Measurements from ENCODE around the gene CAPN1.

DNA sequence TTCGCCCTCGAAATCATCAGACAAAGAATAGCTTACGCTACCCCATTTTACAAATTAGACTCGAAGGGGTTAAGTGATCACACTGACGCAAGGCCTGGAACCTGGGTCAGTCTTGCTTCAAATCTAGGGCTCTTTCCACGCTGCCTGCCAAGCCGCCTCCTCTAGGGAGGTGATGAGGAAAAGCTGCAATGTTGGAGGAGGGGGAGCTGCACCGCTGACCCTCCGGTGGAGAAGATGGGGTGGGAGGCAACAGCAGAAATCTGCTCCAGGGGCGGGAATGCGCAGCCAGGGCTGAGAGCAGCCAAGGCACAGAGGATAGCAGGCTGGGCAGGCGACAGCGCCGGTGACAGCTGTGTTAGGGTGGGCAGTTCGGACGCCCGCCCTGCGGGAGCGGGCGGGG is 48.0 kb upstream of the CAPN1 start:
- TF ChIP-seq CTCF (IDR thresholded peaks at IDR 0.05) (no peak), POLR2AphosphoS5 (IDR thresholded peaks at IDR 0.05; ENCODE audit: low read depth, low read length) (no peak), TCF7L2 (IDR thresholded peaks at IDR 0.05; ENCODE audit: low read depth, low read length) (no peak), SIN3A (IDR thresholded peaks at IDR 0.05; ENCODE audit: borderline replicate concordance, insufficient read depth, low read depth, low read length) (no peak)
- TF ChIP-seq, protein P1, sequence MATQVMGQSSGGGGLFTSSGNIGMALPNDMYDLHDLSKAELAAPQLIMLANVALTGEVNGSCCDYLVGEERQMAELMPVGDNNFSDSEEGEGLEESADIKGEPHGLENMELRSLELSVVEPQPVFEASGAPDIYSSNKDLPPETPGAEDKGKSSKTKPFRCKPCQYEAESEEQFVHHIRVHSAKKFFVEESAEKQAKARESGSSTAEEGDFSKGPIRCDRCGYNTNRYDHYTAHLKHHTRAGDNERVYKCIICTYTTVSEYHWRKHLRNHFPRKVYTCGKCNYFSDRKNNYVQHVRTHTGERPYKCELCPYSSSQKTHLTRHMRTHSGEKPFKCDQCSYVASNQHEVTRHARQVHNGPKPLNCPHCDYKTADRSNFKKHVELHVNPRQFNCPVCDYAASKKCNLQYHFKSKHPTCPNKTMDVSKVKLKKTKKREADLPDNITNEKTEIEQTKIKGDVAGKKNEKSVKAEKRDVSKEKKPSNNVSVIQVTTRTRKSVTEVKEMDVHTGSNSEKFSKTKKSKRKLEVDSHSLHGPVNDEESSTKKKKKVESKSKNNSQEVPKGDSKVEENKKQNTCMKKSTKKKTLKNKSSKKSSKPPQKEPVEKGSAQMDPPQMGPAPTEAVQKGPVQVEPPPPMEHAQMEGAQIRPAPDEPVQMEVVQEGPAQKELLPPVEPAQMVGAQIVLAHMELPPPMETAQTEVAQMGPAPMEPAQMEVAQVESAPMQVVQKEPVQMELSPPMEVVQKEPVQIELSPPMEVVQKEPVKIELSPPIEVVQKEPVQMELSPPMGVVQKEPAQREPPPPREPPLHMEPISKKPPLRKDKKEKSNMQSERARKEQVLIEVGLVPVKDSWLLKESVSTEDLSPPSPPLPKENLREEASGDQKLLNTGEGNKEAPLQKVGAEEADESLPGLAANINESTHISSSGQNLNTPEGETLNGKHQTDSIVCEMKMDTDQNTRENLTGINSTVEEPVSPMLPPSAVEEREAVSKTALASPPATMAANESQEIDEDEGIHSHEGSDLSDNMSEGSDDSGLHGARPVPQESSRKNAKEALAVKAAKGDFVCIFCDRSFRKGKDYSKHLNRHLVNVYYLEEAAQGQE (IDR thresholded peaks at IDR 0.05; ENCODE audit: insufficient read depth in 1 of 2, low read depth in 2 of 2, low read length in 1 of 2) = no peak

Data from Panc1 (cell line).